B cell (primary cell): Measurements from ENCODE around the gene KRTAP11-1. TPM values are rescaled to one million over a fixed set of nuclear protein-coding genes. Genes with fewer than 3 reads are reported as not detected.

Experiments used
- ATAC-seq: fragments of 200-7000 bp; cut with Tn5 transposase; one replicate; pipeline ENCODE4 v1.10.0; 2021; ENCODE audit warnings: low read depth, mild to moderate bottlenecking, moderate number of reproducible peaks, moderate library complexity
- CTCF ChIA-PET: fragments of 350-600 bp; sonication (Branson Sonifier 250); formaldehyde crosslinking; loops from one replicate; lab custom pipeline; 2021; ENCODE audit warnings: antibody characterized with exemption, inconsistent platforms; lab: Charles Lee
- POLR2A ChIA-PET: fragments of 350-600 bp; sonication (Branson Sonifier 250); formaldehyde crosslinking; loops from one replicate; lab custom pipeline; 2021; ENCODE audit warnings: antibody characterized with exemption; lab: Charles Lee
- DNase-seq: peaks from one replicate; pipeline ENCODE4 v3.0.0; 2013
- H2AFZ ChIP-seq: 2 replicates; pipeline ENCODE4 v1.6.1; 2012; ENCODE audit warnings: mild to moderate bottlenecking, low read depth, low read length; ENCODE audit not compliant: insufficient read depth, poor library complexity, severe bottlenecking
- H3K27ac ChIP-seq, 2 donors: 1 replicate in 1 of 2; 2 replicates in 1 of 2; pipeline ENCODE4 v1.5.1; 2012 to 2013; ENCODE audit warnings: low read length in 2 of 2, mild to moderate bottlenecking in 2 of 2, moderate library complexity in 1 of 2
- H3K27me3 ChIP-seq, 4 experiments: fragments of 200-600 bp in 1 of 4; sonication (generic) in 1 of 4; replicated peaks in 1 of 4; 1 replicate in 2 of 4; 2 replicates in 2 of 4; pipeline versions ENCODE4 v1.6.1 to v1.7.0; 2013 to 2016; ENCODE audit warnings: low read length in 3 of 4, mild to moderate bottlenecking in 2 of 4, mixed read lengths in 1 of 4, moderate library complexity in 1 of 4; ENCODE audit not compliant: insufficient read depth in 4 of 4, control insufficient read depth in 3 of 4; ENCODE audit errors: control extremely low read depth in 1 of 4
- H3K36me3 ChIP-seq, 2 experiments: replicated peaks in 1 of 2; 1 replicate in 1 of 2; 2 replicates in 1 of 2; pipeline versions ENCODE4 v1.6.1 to v1.7.1; 2013; ENCODE audit warnings: low read length in 1 of 2; ENCODE audit not compliant: insufficient read depth in 2 of 2, control insufficient read depth in 1 of 2; ENCODE audit errors: control extremely low read depth in 1 of 2, extremely low read depth in 1 of 2
- H3K4me1 ChIP-seq, 2 donors: fragments of 200-600 bp in 1 of 2; sonication (generic) in 1 of 2; 1 replicate in 1 of 2; 2 replicates in 1 of 2; pipeline versions ENCODE4 v1.5.1 to v1.6.1; 2013 to 2017; ENCODE audit warnings: low read length in 2 of 2; ENCODE audit not compliant: control insufficient read depth in 2 of 2, insufficient read depth in 2 of 2
- H3K4me2 ChIP-seq: replicated peaks from 2 replicates; pipeline ENCODE3; 2012; ENCODE audit warnings: mild to moderate bottlenecking, low read depth, low read length; ENCODE audit not compliant: poor library complexity, severe bottlenecking
- H3K4me3 ChIP-seq, 5 experiments: fragments of 200-600 bp in 1 of 5; sonication (generic) in 1 of 5; 1 replicate in 3 of 5; 2 replicates in 2 of 5; pipeline versions ENCODE4 v1.5.1 to v1.7.0; 2011 to 2016; ENCODE audit warnings: low read length in 4 of 5, mild to moderate bottlenecking in 4 of 5, low read depth in 2 of 5, control low read depth in 1 of 5, moderate library complexity in 1 of 5; ENCODE audit not compliant: insufficient read depth in 1 of 5; ENCODE audit errors: control extremely low read depth in 1 of 5, extremely low read depth in 1 of 5
- H3K79me2 ChIP-seq: fragments of 200-600 bp; sonication (generic); one replicate; pipeline ENCODE4 v1.6.0; 2016; ENCODE audit warnings: low read length; ENCODE audit not compliant: control insufficient read depth, insufficient read depth
- H3K9ac ChIP-seq: fragments of 200-600 bp; sonication (generic); 2 replicates; pipeline ENCODE4 v1.6.1; 2017; ENCODE audit warnings: mild to moderate bottlenecking, low read length, moderate library complexity
- H3K9me3 ChIP-seq, 3 donors: one replicate each; pipeline versions ENCODE4 v1.6.1 to v1.7.1; 2013; ENCODE audit warnings: low read length in 2 of 3; ENCODE audit not compliant: control insufficient read depth in 2 of 3, insufficient read depth in 1 of 3; ENCODE audit errors: control extremely low read depth in 1 of 3
- H4K20me1 ChIP-seq: 2 replicates; pipeline ENCODE4 v1.6.0; 2012; ENCODE audit warnings: mild to moderate bottlenecking, low read length; ENCODE audit not compliant: insufficient read depth, control insufficient read depth, poor library complexity, severe bottlenecking
- H3K27ac Mint-ChIP-seq: one replicate; pipeline ENCODE4 v1.8.0; 2021; ENCODE audit warnings: mixed read lengths
- H3K27me3 Mint-ChIP-seq: one replicate; pipeline ENCODE4 v1.8.0; 2021; ENCODE audit warnings: mixed read lengths
- H3K4me1 Mint-ChIP-seq: one replicate; pipeline ENCODE4 v1.8.0; 2021; ENCODE audit warnings: mixed read lengths
- H3K4me3 Mint-ChIP-seq: one replicate; pipeline ENCODE4 v1.8.0; 2021; ENCODE audit warnings: mixed read lengths
- H3K9me3 Mint-ChIP-seq: one replicate; pipeline ENCODE4 v1.8.0; 2022; ENCODE audit warnings: mixed read lengths; ENCODE audit not compliant: insufficient read depth
- CTCF ChIP-seq: fragments of 200-600 bp; IDR thresholded peaks from one replicate; pipeline ENCODE4 v1.8.0; 2022; ENCODE audit warnings: antibody characterized with exemption, mild to moderate bottlenecking
- EZH2 ChIP-seq: IDR thresholded peaks from 2 replicates; pipeline ENCODE4 v1.6.1; 2012; ENCODE audit warnings: borderline replicate concordance, low read depth, mild to moderate bottlenecking, moderate library complexity, low read length; ENCODE audit not compliant: insufficient read depth, poor library complexity, severe bottlenecking
- WGBS: methylation state at CpG from one replicate; pipeline ENCODE4 v1.1.5; 2013; ENCODE audit warnings: missing lambda C conversion rate; ENCODE audit not compliant: insufficient coverage; 5-methylcytosine and 5-hydroxymethylcytosine counted together
- intact Hi-C: fragments of 100-400 bp; cut with micrococcal nuclease; formaldehyde crosslinking; loops from one replicate; pipeline ENCODE4 v1.10.0; 2022
- polyA plus RNA-seq: library from polyadenylated mRNA; depleted of rRNA; stranded (reverse); fragments of >200 nt; gene quantifications from 2 replicates; pipeline ENCODE4 v1.2.3, GENCODE V29; 2012
- total RNA-seq, 2 donors: library from RNA; stranded (reverse); fragments of 120-200 nt in 1 of 2; gene quantifications; 1 replicate in 1 of 2; 2 replicates in 1 of 2; pipeline versions ENCODE4 v1.2.3 to v1.2.4, GENCODE V29; 2013 to 2022

KRTAP11-1 gene
- total and polyA plus RNA-seq, 2 donors (not counting 1 experiment from before 2014, with no cell fraction given), result not detected

- Histone ChIP-seq H3K4me1 (no peaks in the 10 kb centered on the region), H3K9me3 (peaks cover 0 to 8% (median 0%) of the 10 kb centered on the region in 3 donors), H3K4me2 (no peak overlapping the region), H3K79me2 (no peaks in the 10 kb centered on the region), H3K36me3 (no peaks in the 10 kb centered on the region), H4K20me1 (no peaks in the 10 kb centered on the region), H3K9ac (no peak overlapping the region), H3K4me3 (no peak overlapping the region), H3K27ac (no peak overlapping the region), H3K27me3 (no peaks in the 10 kb centered on the region), H2AFZ (no peak overlapping the region)
- TF ChIP-seq CTCF, result no peak
- intact Hi-C loops, result no loop called here
- Mint-ChIP-seq H3K27me3 (no peaks in the 10 kb centered on the region), H3K4me3 (no peak overlapping the region), H3K9me3 (no peaks in the 10 kb centered on the region), H3K27ac (no peak overlapping the region), H3K4me1 (no peaks in the 10 kb centered on the region)
- 77% methylated on average over 12 of the region's 12 CpGs for WGBS
- ChIA-PET POLR2A (no interaction called here), CTCF (no interaction called here)
- DNase-seq (no peak), ATAC-seq (no peak)
These were observed 466 bp downstream of the KRTAP11-1 start for GRCh38 chr21:30880914-30881313.

GRCh38 chr21:30874526-30874925 lies 6.9 kb downstream of the KRTAP11-1 start:
- POLR2A ChIA-PET, result no interaction called here
- TF ChIP-seq CTCF (no peak), EZH2 (no peak)
- H3K9me3 Mint-ChIP-seq, result no peaks in the 10 kb centered on the region
- Histone ChIP-seq H4K20me1 (no peaks in the 10 kb centered on the region), H3K27me3 (no peaks in the 10 kb centered on the region), H3K36me3 (no peaks in the 10 kb centered on the region), H3K9me3 (no peaks in the 10 kb centered on the region), H3K9ac (no peak overlapping the region), H2AFZ (no peak overlapping the region), H3K4me3 (no peak overlapping the region), H3K27ac (no peak overlapping the region), H3K4me2 (no peak overlapping the region), H3K4me1 (no peaks in the 10 kb centered on the region), H3K79me2 (no peaks in the 10 kb centered on the region)
- H3K4me1 Mint-ChIP-seq, result no peaks in the 10 kb centered on the region
- CTCF ChIA-PET, result no interaction called here
- DNase-seq, result no peak
- no peak for ATAC-seq
- H3K27ac Mint-ChIP-seq, result no peak overlapping the region
- no peaks in the 10 kb centered on the region for H3K27me3 Mint-ChIP-seq
- H3K4me3 Mint-ChIP-seq, result no peak overlapping the region
- intact Hi-C loops, result no loop called here
- WGBS, result no CpG with 5 or more reads among the region's 2 CpGs
